GM23338 (cell line): Measurements from ENCODE around the gene IDE. TPM values are rescaled to one million over a fixed set of nuclear protein-coding genes. Genes with fewer than 3 reads are reported as not detected.

Source experiments
- ATAC-seq: fragments of 200-7000 bp; cut with Tn5 transposase; 3 replicates; pipeline ENCODE4 v1.9.1; 2020
- DNase-seq: peaks from one replicate; pipeline ENCODE4 v3.0.0-alpha.2; 2015; ENCODE audit warnings: low spot score
- H2AFZ ChIP-seq: fragments of 200-600 bp; sonication (generic); 2 replicates; pipeline ENCODE4 v1.8.0; 2016; ENCODE audit warnings: antibody characterized with exemption, mild to moderate bottlenecking, moderate library complexity
- H3F3A ChIP-seq: fragments of 200-600 bp; sonication (generic); replicated peaks from 2 replicates; pipeline ENCODE4 v1.8.0; 2017; ENCODE audit warnings: antibody characterized with exemption, mixed run types, low read depth
- H3K27ac ChIP-seq: fragments of 200-600 bp; sonication (generic); 2 replicates; pipeline ENCODE4 v1.6.1; 2016; ENCODE audit warnings: low read depth
- H3K27me3 ChIP-seq: fragments of 200-600 bp; sonication (generic); 2 replicates; pipeline ENCODE4 v1.8.0; 2016; ENCODE audit warnings: mild to moderate bottlenecking, mixed run types, moderate library complexity; ENCODE audit not compliant: insufficient read depth
- H3K36me3 ChIP-seq: fragments of 200-600 bp; sonication (generic); 2 replicates; pipeline ENCODE4 v1.8.0; 2016; ENCODE audit warnings: mild to moderate bottlenecking; ENCODE audit not compliant: insufficient read depth
- H3K4me1 ChIP-seq: fragments of 200-600 bp; sonication (generic); 2 replicates; pipeline ENCODE4 v1.8.0; 2016; ENCODE audit warnings: mild to moderate bottlenecking, moderate library complexity; ENCODE audit not compliant: insufficient read depth
- H3K4me2 ChIP-seq: fragments of 200-600 bp; sonication (generic); 2 replicates; pipeline ENCODE4 v1.7.1; 2017; ENCODE audit warnings: mixed run types
- H3K4me3 ChIP-seq: fragments of 200-600 bp; sonication (generic); 2 replicates; pipeline ENCODE4 v1.6.1; 2016; ENCODE audit warnings: mixed run types
- H3K79me2 ChIP-seq: fragments of 200-600 bp; sonication (generic); replicated peaks from 2 replicates; pipeline ENCODE4 v1.8.0; 2017; ENCODE audit warnings: mild to moderate bottlenecking; ENCODE audit not compliant: insufficient read depth
- H3K9me2 ChIP-seq: fragments of 200-600 bp; sonication (generic); 2 replicates; pipeline ENCODE4 v1.8.0; 2017; ENCODE audit not compliant: insufficient read depth
- H4K20me1 ChIP-seq: fragments of 200-600 bp; sonication (generic); replicated peaks from 2 replicates; pipeline ENCODE4 v1.8.0; 2017; ENCODE audit warnings: mild to moderate bottlenecking; ENCODE audit not compliant: insufficient read depth
- H3K27ac Mint-ChIP-seq: 2 replicates; pipeline ENCODE4 v1.8.0; 2020; ENCODE audit warnings: inconsistent platforms, mild to moderate bottlenecking, moderate library complexity, mixed read lengths
- H3K27me3 Mint-ChIP-seq: 3 replicates; pipeline ENCODE4 v1.8.0; 2022; ENCODE audit warnings: low read depth, mild to moderate bottlenecking, moderate library complexity, mixed read lengths, inconsistent platforms; ENCODE audit not compliant: insufficient read depth, poor library complexity
- H3K36me3 Mint-ChIP-seq: 3 replicates; pipeline ENCODE4 v1.8.0; 2021; ENCODE audit warnings: low read depth, mild to moderate bottlenecking, inconsistent platforms, moderate library complexity, mixed read lengths
- H3K4me1 Mint-ChIP-seq: 3 replicates; pipeline ENCODE4 v1.8.0; 2020; ENCODE audit warnings: mild to moderate bottlenecking, inconsistent platforms, mixed read lengths
- H3K4me3 Mint-ChIP-seq: 3 replicates; pipeline ENCODE4 v1.8.0; 2021; ENCODE audit warnings: moderate library complexity, mild to moderate bottlenecking, inconsistent platforms, mixed read lengths
- H3K9me3 Mint-ChIP-seq: 3 replicates; pipeline ENCODE4 v1.8.0; 2020; ENCODE audit warnings: moderate library complexity, mild to moderate bottlenecking, inconsistent platforms, mixed read lengths
- CTCF ChIP-seq, 2 experiments: fragments of 200-600 bp in 1 of 2; sonication (generic) in 1 of 2; conservative IDR thresholded peaks; 2 replicates each; pipeline versions ENCODE4 v1.5.1 to v1.6.1; 2016 to 2017; ENCODE audit warnings: antibody characterized with exemption in 2 of 2, low read depth in 2 of 2, mild to moderate bottlenecking in 2 of 2, moderate library complexity in 1 of 2
- ETS1 ChIP-seq: IDR thresholded peaks from 2 replicates; pipeline ENCODE4 v1.6.1; 2016; ENCODE audit warnings: antibody characterized with exemption
- EZH2 ChIP-seq: fragments of 200-600 bp; sonication (generic); IDR thresholded peaks from one replicate; pipeline ENCODE4 v1.8.0; 2017; ENCODE audit warnings: antibody characterized with exemption, mild to moderate bottlenecking, low read depth; ENCODE audit not compliant: unreplicated experiment
- JUNB ChIP-seq: IDR thresholded peaks from one replicate; pipeline ENCODE4 v1.6.1; 2016; ENCODE audit warnings: antibody characterized with exemption; ENCODE audit not compliant: unreplicated experiment
- NANOG ChIP-seq: IDR thresholded peaks from 2 replicates; pipeline ENCODE4 v1.6.1; 2016; ENCODE audit warnings: antibody characterized with exemption, borderline replicate concordance
- STAT1 ChIP-seq: IDR thresholded peaks from one replicate; pipeline ENCODE4 v1.6.1; 2016; ENCODE audit warnings: antibody characterized with exemption; ENCODE audit not compliant: unreplicated experiment
- ZNF114 ChIP-seq: fragments of 250-450 bp; sonication (Bioruptor Pico); IDR thresholded peaks from 2 replicates; pipeline ENCODE4 v1.5.0; 2020; ENCODE audit warnings: mild to moderate bottlenecking, moderate library complexity
- ZNF462 ChIP-seq: fragments of 250-450 bp; sonication (Bioruptor Pico); IDR thresholded peaks from 2 replicates; pipeline ENCODE4 v1.5.0; 2020; ENCODE audit warnings: mild to moderate bottlenecking, moderate library complexity
- polyA plus RNA-seq: library from polyadenylated mRNA; unstranded; fragments of >200 nt; fragmentation: Nextera tagmentation; extraction: Ambion mirVana; gene quantifications from 2 replicates; pipeline ENCODE4 v1.2.1, GENCODE V29; 2016
- total RNA-seq: library from RNA; depleted of rRNA; stranded (reverse); fragments of >200 nt; shearing (Covaris generic); gene quantifications from 2 replicates; pipeline ENCODE4 v1.2.3, GENCODE V29; 2014

The IDE gene
- total and polyA plus RNA-seq, 2 experiments from 2014 or later, result 12.9 to 36.3 TPM

GRCh38 chr10:92434385-92434784, 139.5 kb downstream of the IDE start:
- H3K4me1 ChIP-seq, result no peaks in the 10 kb centered on the region
- H3K27ac ChIP-seq, result no peak overlapping the region
- H3K27me3 ChIP-seq, result no peaks in the 10 kb centered on the region
- H3K4me1 Mint-ChIP-seq, result peaks cover 5% of the 10 kb centered on the region; the same call in 2 of the 3 replicates
- no peak for TF ChIP-seq ETS1
- DNase-seq, result no peak
- no peak overlapping the region for H3K27ac Mint-ChIP-seq
- H3K4me3 ChIP-seq, result no peak overlapping the region
- no peaks in the 10 kb centered on the region for H3K9me2 ChIP-seq
- H3K9me3 Mint-ChIP-seq, result no peaks in the 10 kb centered on the region; the same call in 2 of the 3 replicates
- peaks cover 2% of the 10 kb centered on the region for H3K27me3 Mint-ChIP-seq
- no peak overlapping the region for H3K4me3 Mint-ChIP-seq
- H2AFZ ChIP-seq, result no peak overlapping the region
- ATAC-seq, result no peak
- no peaks in the 10 kb centered on the region for H3K79me2 ChIP-seq
- no peaks in the 10 kb centered on the region for H3F3A ChIP-seq
- no peaks in the 10 kb centered on the region for H3K36me3 ChIP-seq
- no peaks in the 10 kb centered on the region for H4K20me1 ChIP-seq
- no peak overlapping the region for H3K4me2 ChIP-seq
- H3K36me3 Mint-ChIP-seq, result no peaks in the 10 kb centered on the region

GRCh38 chr10:92432596-92432995, 141.3 kb downstream of the IDE start:
- no peaks in the 10 kb centered on the region for H3K9me2 ChIP-seq
- Mint-ChIP-seq H3K27me3 (peaks cover 2% of the 10 kb centered on the region), H3K9me3 (no peaks in the 10 kb centered on the region; the same call in 2 of the 3 replicates), H3K4me1 (peaks cover 5% of the 10 kb centered on the region; the same call in 2 of the 3 replicates), H3K36me3 (no peaks in the 10 kb centered on the region), H3K4me3 (no peak overlapping the region), H3K27ac (no peak overlapping the region)
- H3K4me3 ChIP-seq, result no peak overlapping the region
- no peak overlapping the region for H3K4me2 ChIP-seq
- ATAC-seq (peak; percentile 84), DNase-seq (peak; percentile 21)
- H3K36me3 ChIP-seq, result no peaks in the 10 kb centered on the region
- H3F3A ChIP-seq, result no peaks in the 10 kb centered on the region
- TF ChIP-seq STAT1 (no peak), EZH2 (no peak), ZNF114 (CRISPR knock-in tag) (no peak), CTCF (conservative IDR thresholded peaks at IDR 0.05; ENCODE audit: low read depth in 2 of 2) (no peak), ZNF462 (CRISPR knock-in tag) (no peak), NANOG (no peak), JUNB (no peak)
- no peaks in the 10 kb centered on the region for H4K20me1 ChIP-seq
- no peak overlapping the region for H2AFZ ChIP-seq
- H3K4me1 ChIP-seq, result no peaks in the 10 kb centered on the region
- no peaks in the 10 kb centered on the region for H3K27me3 ChIP-seq
- no peaks in the 10 kb centered on the region for H3K79me2 ChIP-seq
- H3K27ac ChIP-seq, result no peak overlapping the region
